Neural progenitor cell (in vitro differentiated cells): ENCODE data around the gene C16orf86.

Experiments used
- EZH2phosphoT487 ChIP-seq: fragments of 200-600 bp; sonication (generic); IDR thresholded peaks from 2 replicates; pipeline ENCODE4 v1.6.1; 2017; ENCODE audit warnings: antibody characterized with exemption
- TF ChIP-seq, protein P1 (sequence below): fragments of 200-600 bp; sonication (generic); IDR thresholded peaks from 2 replicates; pipeline ENCODE4 v1.5.1; 2017; ENCODE audit warnings: antibody characterized with exemption, mild to moderate bottlenecking

DNA sequence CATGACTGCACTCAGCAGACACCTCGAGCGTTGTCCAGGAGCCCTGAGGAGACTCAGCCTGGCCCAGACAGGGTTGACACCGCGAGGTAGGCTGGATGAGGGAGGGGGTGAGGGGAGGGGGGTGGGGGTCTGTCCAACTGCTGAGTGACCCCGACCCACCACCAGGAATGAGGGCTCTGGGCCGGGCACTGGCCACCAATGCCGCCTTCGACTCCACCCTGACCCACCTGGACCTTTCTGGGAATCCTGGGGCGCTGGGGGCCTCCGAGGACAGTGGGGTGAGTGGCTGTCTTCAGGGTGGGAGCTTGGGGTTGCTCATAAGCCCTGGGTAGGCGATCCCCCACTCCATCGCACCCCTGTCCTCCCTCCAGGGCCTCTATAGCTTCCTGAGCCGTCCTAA is 18.9 kb upstream of the C16orf86 start:
- TF ChIP-seq, protein P1, sequence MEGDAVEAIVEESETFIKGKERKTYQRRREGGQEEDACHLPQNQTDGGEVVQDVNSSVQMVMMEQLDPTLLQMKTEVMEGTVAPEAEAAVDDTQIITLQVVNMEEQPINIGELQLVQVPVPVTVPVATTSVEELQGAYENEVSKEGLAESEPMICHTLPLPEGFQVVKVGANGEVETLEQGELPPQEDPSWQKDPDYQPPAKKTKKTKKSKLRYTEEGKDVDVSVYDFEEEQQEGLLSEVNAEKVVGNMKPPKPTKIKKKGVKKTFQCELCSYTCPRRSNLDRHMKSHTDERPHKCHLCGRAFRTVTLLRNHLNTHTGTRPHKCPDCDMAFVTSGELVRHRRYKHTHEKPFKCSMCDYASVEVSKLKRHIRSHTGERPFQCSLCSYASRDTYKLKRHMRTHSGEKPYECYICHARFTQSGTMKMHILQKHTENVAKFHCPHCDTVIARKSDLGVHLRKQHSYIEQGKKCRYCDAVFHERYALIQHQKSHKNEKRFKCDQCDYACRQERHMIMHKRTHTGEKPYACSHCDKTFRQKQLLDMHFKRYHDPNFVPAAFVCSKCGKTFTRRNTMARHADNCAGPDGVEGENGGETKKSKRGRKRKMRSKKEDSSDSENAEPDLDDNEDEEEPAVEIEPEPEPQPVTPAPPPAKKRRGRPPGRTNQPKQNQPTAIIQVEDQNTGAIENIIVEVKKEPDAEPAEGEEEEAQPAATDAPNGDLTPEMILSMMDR: no peak
- no peak for TF ChIP-seq EZH2phosphoT487
